SKM-1 (cell line): ENCODE results near the gene POLG2.

ENCODE experiments used
- DNase-seq: peaks from one replicate; lab custom pipeline; 2025; ENCODE audit not compliant: unreplicated experiment; lab: John Stamatoyannopoulos, UW

POLG2 gene

GRCh38 chr17:64496786-64497564, at the start of gene POLG2:
Gene POLG2 (minus strand): TSS chr17:64497054. CDS start chr17:64496968, 86 bp downstream.
- peak; percentile 89 for DNase-seq

- DNase-seq, result no peak
Measured at GRCh38 chr17:64544742-64545141, 47.9 kb upstream of the POLG2 start.

- no peak for DNase-seq
Measured at GRCh38 chr17:64540118-64540776, 43.4 kb upstream of the POLG2 start.

- no peak for DNase-seq
Measured at GRCh38 chr17:64538508-64539130, 41.8 kb upstream of the POLG2 start.

- DNase-seq, result no peak
Measured at GRCh38 chr17:64537488-64537887, 40.6 kb upstream of the POLG2 start.

- DNase-seq, result no peak
Measured at GRCh38 chr17:64536913-64537312, 40.1 kb upstream of the POLG2 start.

GRCh38 chr17:64535357-64535756, 38.5 kb upstream of the POLG2 start:
- no peak for DNase-seq

GRCh38 chr17:64534187-64534586, 37.3 kb upstream of the POLG2 start:
- no peak for DNase-seq

GRCh38 chr17:64533784-64534183, 36.9 kb upstream of the POLG2 start:
- no peak for DNase-seq

GRCh38 chr17:64532409-64532808, 35.6 kb upstream of the POLG2 start:
- DNase-seq, result no peak

GRCh38 chr17:64531955-64532371, 35.1 kb upstream of the POLG2 start:
- no peak for DNase-seq

- no peak for DNase-seq
Measured at GRCh38 chr17:64529221-64529620, 32.4 kb upstream of the POLG2 start.

GRCh38 chr17:64527914-64528313, 31.1 kb upstream of the POLG2 start:
- DNase-seq, result no peak

- DNase-seq, result no peak
Measured at GRCh38 chr17:64520359-64520758, 23.5 kb upstream of the POLG2 start.

GRCh38 chr17:64519601-64520000, 22.7 kb upstream of the POLG2 start:
- DNase-seq, result no peak

GRCh38 chr17:64515829-64516228, 19.0 kb upstream of the POLG2 start:
- DNase-seq, result no peak

- no peak for DNase-seq
Measured at GRCh38 chr17:64515419-64515818, 18.6 kb upstream of the POLG2 start.

GRCh38 chr17:64509179-64509578, 12.3 kb upstream of the POLG2 start:
- no peak for DNase-seq

GRCh38 chr17:64508683-64509082, 11.8 kb upstream of the POLG2 start:
- DNase-seq, result no peak

- peak; percentile 57 for DNase-seq
Measured at GRCh38 chr17:64507413-64507782, 10.5 kb upstream of the POLG2 start.

- peak; percentile 89 for DNase-seq
Measured at GRCh38 chr17:64506576-64507412, 9.9 kb upstream of the POLG2 start, which contains the start of gene CEP95. Gene CEP95 (plus strand): TSS chr17:64506977. CDS start chr17:64507098, 121 bp downstream.
